GM23248 (cell line): ENCODE data around the gene HIGD1A.

Experiments
- EZH2 ChIP-seq: fragments of 200-600 bp; sonication (generic); IDR thresholded peaks from 2 replicates; pipeline ENCODE4 v1.6.1; 2018; ENCODE audit warnings: antibody characterized with exemption, mild to moderate bottlenecking; ENCODE audit not compliant: insufficient read depth, poor library complexity, severe bottlenecking
- EZH2phosphoT487 ChIP-seq: fragments of 200-600 bp; sonication (generic); IDR thresholded peaks from 2 replicates; pipeline ENCODE4 v1.6.1; 2018; ENCODE audit warnings: antibody characterized with exemption, moderate library complexity, mild to moderate bottlenecking, low read depth; ENCODE audit not compliant: insufficient read depth

GRCh38 chr3:42739401-42740158, 64.7 kb downstream of the HIGD1A start:
- TF ChIP-seq EZH2phosphoT487 (no peak), EZH2 (no peak)
